Suppressor macrophage (primary cell): ENCODE measurements around the gene CCDC117.
"Not testable (repeated sequence)": the region's sequence is repeated elsewhere in the genome, so short reads cannot be mapped to it uniquely, and the experiment has no call there.

ENCODE experiments used
- DNase-seq, 4 experiments: peaks; one replicate each; pipeline ENCODE4 v3.0.0-alpha.2; 2020 to 2022
- total RNA-seq, 17 experiments: gene quantifications; one replicate each; lab custom pipeline; 2026; ENCODE audit warnings: mixed read lengths in 6 of 17, inconsistent platforms in 3 of 17; lab: John Stamatoyannopoulos, UW

The CCDC117 gene, protein sequence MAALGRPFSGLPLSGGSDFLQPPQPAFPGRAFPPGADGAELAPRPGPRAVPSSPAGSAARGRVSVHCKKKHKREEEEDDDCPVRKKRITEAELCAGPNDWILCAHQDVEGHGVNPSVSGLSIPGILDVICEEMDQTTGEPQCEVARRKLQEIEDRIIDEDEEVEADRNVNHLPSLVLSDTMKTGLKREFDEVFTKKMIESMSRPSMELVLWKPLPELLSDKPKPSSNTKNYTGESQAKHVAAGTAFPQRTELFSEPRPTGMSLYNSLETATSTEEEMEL
- total RNA-seq = 19.1 to 144 (median 31.0) reads per million in 17 experiments

DNA sequence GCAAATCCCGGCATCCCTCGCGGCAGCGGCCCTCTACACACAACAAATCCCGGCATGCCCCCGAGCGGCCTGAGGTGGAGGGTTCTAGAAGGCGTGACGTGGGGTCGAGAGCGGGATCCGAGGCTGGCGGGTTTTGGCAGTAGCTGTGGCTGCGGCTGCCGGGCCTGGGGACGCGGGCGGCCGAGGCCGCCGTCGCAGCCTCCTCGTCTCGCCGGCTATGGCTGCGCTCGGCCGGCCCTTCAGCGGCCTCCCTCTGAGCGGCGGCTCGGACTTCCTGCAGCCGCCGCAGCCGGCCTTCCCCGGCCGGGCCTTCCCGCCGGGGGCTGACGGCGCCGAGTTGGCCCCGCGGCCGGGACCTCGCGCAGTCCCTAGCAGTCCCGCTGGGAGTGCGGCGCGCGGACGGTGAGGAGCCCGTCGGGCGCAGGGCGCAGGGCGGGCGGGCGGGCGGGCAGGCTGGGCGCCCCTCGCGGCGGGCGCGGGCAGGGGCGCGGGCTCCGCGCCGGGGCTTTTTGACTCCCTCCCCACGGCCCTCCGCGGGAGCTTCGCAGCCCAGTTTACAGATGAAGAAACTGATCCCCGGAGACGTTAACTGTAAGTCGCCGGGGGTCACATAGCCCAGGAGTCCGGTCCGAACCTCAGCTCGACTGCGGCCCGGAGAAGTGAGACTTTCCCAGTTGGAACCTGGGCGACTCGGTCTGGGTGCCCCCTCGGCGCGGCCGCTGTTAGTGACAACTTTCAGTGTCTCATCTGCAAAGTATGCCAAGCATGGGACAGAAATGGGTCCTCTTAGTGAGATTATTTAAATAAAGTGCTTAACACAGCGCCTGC lies at the start of gene CCDC117:
TSS of gene CCDC117 (plus strand) at position 63 of the 828 bp plus-strand sequence. CDS start at position 218, 155 bp downstream.
- DNase-seq = peak; percentile 93 to 97 (median 97)

DNA sequence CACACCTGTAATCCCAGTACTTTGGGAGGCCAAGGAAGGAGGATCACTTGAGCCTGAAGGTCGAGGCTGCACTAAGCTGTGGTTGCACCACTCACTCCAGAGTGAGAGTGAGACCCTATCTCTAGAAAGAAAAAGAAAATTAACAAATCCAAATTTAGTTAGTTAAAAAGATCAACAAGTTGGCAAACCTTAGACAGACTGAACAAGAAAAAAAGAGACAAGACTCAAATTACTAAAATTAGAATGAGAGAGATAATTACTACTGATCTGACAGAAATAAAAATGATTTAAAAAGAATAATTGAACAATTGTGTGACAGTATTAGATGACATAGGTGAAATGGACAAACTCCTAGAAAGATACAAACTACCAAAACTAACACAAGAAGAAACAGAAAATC lies 44.5 kb upstream of the CCDC117 start:
- DNase-seq = no peak

DNA sequence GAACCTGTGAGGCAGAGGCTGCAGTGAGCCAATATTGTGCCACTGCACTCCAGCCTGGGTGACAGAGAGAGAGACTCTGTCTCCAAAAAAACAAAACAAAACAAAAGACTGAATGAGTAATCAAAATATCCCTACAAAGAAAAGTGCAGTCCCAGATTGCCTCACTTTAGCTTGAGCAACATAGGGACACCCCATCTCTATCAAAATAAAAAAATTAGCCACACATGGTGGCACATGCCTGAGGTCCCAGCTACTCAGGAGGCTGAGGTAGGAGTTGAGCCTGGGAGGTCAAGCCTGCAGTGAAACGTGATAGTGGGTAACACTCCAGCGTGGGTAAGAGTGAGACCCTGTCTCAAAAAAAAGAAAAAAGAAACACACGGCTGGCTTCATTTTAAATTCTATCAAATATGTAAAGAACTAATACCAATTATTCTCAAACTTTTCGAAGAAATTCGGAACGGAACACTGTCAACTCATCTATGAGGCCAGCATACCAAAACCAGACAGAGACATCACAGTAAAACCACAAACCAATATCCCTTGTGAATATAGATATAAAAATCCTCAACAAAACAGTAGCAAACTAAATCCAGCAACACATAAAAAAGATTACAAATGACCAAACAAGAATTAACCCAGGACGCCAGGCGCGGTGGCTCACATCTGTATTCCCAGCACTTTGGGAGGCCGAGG lies 43.7 kb upstream of the CCDC117 start:
- DNase-seq = no peak

DNA sequence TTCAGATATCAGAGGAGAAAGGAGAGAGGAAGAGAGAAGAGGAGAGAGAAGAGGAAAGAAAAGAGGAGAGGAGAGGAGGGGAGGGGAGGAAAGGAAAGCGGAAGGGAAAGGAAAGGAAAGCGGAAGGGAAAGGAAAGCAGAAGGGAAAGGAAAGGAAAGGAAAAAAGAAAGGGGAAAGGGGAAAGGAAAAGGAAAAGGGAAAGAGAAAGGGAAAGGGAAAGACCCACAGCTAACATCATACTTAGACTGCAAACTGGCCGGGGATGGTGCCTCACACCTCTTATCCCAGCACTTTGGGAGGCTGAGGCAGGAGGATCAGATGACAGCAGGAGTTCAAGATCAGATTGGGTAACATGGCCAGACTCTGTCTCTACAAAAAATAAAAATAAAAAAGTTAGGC lies 42.3 kb upstream of the CCDC117 start:
- DNase-seq = no peak

DNA sequence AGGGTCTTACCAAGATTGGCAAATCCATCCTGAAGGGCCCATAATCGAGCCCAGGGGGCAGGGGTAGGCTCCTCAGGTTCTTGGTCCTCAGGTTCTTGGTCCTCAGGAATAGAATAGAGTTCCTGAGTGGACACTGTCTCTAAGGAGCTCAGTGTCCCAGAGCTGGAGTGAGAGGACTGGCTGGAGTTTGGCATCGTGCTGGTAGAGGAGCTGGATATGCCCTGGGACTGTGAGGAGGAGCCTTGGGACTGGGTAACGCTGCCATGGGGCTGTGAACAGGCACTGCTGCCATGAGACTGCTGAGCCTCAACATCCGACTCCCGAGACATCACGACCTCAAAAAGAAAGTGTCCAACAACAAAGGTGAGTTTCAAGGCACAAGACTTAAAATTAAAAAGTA lies 38.1 kb upstream of the CCDC117 start:
- no peak for DNase-seq

DNA sequence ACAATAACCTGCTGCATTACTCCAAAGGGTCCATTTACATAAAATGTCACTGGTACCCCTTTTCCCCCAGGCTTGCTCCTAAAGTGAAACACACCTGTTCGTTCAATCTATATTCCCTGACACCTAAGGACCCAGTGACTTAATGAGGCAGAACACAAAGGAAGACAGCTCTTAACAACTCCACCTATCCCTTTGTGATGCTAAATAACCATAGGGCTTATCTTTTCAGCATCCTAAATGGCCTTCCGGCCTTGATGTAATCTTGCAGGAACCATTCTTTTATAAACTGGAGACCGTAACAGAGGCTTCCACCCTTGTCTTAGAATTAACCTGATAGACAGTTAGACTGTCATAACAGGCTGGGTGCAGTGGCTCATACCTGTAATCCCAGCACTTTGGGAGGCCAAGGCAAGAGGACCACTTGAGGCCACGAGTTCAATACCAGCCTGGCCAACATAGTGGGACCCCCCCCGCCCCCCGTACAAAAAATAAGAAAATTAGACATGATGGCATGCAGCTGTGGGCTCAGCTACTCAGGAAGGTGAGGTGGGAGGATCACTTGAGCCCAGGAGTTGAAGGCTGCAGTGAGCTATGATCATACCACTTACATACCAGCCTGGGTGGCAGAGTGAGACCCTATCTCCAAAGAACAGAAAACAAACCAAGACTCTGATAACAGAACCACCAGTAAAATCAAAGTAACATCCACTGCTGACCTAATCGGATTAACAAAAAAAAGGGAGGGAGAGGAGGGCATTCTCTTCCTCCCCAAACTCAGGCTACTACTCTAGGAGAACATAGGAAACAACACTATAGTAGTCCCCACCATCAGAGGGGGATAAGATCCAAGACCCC lies 36.0 kb upstream of the CCDC117 start:
- no peak for DNase-seq

DNA sequence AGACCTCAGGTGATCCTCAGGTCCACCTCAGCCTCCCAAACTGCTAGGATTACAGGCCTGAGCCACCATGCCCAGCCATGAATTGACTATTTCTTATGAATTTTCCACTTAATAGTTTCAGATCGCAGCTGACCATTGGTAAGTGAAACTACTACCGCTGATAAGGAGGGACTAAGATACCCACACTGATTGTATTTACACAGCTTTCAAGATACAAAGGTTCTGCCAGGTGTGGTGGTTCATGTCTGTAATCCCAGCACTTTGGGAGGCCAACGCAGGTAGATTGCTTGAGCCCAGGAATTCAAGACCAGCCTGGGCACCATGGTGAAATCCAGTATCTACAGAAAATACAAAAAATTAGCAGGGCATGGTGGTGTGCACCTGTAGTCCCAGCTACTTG lies 34.8 kb upstream of the CCDC117 start:
- DNase-seq = no peak

DNA sequence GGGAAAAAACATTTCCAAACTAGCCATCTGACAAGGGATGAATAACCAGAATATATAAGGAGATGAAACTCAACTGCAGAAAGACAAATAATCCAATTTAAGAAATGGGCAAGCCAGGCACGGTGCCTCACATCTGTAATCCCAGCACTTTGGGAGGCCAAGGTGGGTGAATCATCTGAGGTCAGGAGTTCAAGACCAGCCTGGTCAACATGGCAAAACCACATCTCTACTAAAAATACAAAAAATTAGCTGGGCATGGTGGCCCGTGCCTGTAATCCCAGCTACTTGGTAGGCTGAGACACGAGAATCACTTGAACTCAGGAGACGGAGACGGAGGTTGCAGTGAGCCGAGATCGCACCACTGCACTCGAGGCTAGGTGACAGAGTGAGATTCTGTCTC lies 33.6 kb upstream of the CCDC117 start:
- not testable (repeated sequence) for DNase-seq

DNA sequence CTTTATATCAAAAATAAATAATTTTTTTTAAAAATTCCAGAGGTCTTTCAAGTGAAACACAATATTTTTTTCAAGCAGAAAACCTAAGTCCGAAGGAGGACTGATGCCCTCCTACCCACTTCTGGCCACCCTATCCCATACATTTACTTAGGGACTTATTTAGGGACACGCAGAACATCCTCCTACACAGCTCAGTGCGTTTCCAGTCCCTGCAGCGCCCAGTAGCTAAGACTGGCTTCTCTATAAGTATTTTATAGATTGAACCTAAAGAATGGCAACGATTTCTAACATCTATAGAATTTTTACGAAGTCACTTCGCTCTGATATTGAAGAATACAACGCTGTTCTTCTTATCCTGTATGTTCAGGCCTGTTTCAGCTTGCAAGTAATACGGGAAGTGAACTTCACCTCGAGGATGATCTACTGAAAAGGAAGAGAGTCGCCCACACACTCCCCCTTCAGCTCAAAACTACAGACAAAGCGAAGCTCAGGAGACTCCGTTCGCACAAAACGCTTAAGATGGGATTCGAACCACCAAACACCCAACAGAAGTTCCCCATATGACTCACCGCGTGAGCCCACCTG lies 31.2 kb upstream of the CCDC117 start:
- DNase-seq = no peak

DNA sequence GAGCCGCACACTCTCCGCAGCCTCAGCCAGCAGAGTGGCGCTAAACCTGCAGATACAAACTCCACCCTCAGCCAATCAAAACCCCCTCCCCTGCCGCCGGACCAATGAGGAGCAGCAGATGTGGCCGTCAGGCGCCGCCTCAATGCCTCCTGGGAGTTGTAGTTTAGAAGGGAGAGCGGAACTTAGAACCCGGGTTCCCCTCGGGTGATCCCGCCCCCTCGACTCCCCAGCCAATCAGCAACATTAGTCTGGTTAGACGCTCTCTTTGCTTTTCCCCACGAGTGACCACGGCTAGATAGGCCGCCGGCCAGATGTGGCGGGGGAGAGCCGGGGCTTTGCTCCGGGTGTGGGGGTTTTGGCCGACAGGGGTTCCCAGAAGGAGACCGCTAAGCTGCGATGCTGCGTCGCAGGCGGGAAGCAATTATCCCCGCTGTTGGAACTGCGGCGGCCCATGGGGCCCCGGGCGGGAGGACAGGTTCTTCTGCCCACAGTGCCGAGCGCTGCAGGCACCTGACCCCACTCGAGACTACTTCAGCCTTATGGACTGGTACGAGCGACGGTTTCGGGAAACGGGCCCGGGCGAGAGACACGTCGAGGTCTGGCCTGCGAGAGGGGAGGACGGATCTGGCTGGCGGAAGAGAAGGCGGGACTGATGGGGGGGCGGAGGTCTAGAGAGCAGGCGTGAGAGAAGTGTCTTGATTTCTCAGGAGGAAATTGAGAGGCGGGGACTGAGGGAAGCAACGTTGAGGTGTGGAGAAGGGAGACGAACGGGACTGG lies 30.5 kb upstream of the CCDC117 start, which contains the start of the genes CHEK2 and HSCB:
TSS of gene CHEK2 (minus strand) at position 36 of the 777 bp plus-strand sequence. CDS start 7,099 bp downstream, outside the sequence.
TSS of gene HSCB (plus strand) at position 255 of the 777 bp plus-strand sequence. CDS start at position 312, 57 bp downstream.
- peak; percentile 97 to 99 (median 98) for DNase-seq

DNA sequence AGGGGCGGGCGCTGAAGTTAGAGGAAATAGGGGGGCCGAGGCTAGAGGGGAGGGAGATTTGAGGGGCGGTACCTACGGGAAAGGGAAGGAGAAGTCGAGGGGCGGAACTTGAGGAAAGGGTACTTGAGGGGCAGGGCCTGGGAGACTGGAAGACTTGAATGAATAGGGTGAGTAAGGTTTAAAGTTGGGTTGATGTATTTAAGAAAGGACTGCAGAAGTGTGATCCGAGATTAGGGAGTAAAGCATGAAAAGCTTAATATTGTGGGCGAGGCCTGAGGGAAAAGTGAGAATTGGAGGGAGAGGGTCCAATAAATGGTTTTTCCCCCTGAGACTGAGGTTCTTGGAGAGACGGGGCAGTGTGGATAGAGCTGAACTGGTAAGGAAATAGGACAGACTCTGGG lies 29.9 kb upstream of the CCDC117 start:
- no peak for DNase-seq

DNA sequence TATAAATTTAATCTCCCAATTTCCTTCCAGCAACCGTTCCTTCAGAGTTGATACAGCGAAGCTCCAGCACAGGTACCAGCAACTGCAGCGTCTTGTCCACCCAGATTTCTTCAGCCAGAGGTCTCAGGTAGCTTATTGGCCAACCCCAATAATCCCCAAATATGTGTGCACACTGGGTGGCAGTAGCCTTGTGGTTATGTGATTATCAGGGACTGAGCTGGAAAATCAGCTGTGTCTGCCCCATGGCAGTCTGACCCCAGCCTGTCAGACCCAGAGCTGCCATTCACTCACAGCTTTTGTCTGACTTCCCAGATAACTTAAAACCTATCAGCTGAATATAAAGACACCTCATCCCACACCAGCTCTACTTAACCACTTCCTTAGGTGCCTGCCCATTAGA lies 28.6 kb upstream of the CCDC117 start:
- no peak for DNase-seq

DNA sequence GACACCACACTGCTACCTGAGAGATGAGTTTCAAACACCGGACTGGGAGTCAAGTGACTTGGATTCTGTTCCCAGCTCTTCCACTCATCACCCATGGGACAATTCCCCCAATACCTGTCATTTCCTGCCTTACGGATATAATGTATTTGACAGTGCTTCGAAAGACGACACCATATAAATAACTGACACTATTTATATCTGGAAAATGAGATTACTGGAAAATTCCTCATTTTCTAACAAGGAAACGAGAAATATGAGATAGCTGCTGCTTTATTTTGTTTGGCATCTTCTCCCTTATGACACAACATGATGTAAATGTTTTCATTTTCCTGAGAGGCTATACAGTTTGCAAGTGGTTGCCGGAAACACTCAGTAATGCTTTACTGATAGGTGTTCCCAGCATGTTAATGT lies 22.0 kb upstream of the CCDC117 start:
- no peak for DNase-seq

DNA sequence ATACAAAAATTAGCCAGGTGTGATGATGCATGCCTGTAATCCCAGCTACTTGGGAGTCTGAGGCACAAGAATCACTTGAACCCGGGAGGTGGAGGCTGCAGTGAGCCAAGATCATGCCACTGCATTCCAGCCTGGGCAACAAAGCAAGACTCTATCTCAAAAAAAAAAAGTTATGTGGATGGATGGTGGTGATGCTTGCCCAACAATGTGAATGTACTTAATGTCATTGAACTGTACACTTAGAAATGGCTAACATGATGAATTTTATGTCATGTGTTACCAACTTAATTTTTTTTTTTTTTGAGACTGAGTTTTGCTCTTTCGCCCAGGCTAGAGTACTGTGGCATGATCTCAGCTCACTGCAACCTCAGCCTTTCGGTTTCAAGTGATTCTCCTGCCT lies 18.0 kb upstream of the CCDC117 start:
- not testable (repeated sequence) for DNase-seq

DNA sequence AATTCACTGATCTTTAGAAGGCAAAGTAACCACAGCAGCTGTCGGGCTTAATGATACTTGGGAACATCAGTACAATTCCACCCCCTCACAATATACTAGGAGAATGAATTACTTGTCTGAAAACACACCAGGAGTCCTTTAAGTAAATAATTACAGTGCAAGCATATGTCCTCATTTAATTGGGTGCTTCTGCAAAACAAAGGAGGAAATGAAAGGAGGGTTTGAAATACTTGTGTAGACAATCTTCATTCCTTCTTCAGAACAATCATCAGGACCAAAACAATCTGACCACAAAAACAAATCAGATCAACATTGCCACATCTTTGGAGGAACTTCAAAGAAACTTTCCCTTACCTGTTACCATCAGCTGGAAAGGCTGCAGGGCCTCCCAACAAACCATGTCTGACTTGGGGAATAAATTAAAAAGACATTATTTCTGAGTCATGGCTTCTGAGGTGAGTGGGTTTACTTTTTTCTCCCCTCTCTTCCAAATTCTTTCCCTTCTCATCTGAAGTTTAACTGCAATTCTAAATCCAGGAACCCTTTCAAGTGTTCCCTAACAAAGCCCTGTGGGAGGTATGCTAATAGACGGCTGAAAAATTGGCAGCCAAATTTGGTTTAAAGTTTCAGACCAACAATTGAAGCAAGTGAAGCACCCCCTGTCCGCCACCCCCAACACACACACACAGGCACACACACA lies 12.5 kb upstream of the CCDC117 start:
- DNase-seq = peak in 2 of 4 experiments; percentile 47 to 55

DNA sequence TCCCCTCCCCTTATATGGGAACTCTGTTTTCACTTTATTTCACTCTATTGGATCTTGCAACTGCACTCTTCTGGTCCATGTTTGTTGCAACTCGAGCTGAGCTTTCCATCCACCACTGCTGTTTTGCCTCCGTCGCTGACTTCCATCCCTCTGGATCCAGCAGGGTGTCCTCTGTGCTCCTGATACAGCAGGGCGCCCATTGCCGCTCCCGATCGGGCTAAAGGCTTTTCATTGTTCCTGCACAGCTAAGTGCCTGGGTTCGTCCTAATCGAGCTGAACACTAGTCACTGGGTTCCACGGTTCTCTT lies 11.1 kb upstream of the CCDC117 start:
- no peak for DNase-seq

DNA sequence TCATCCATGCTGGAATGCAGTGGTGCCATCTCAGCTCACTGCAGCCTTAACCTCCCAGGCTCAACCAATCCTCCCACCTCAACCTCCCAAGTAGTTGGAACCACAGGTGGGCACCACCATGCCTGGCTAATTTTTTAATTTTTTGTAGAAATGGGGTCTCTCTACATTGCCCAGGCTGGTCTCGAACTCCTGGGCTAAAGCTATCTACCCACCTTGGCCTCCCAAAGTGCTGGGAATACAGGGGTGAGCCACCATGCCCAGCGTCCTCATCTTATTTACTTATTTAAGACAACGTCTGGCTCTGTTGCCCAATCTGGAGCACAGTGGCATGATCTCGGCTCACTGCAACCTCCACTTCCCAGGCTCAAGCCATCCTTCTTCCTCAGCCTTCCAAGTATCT lies 10.5 kb upstream of the CCDC117 start:
- DNase-seq = not testable (repeated sequence)

DNA sequence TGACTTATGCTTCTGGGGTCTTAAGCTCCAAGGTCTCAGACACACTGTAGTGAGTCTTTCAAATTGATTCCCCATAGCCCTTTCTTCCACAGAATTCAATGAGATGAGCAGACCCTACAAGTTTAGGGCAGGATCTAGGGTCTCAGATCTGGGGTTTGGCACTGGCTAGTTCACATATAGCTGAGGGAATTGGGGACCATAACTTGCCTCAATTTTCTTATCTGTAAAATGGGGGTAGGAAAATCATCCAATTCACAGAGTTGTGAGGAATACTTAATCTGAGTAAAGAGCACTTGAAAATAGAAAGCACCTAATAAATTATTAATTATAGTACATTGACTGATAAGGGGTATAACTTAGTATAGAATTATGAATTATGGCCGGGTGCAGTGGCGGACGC lies 5.9 kb upstream of the CCDC117 start:
- no peak for DNase-seq

DNA sequence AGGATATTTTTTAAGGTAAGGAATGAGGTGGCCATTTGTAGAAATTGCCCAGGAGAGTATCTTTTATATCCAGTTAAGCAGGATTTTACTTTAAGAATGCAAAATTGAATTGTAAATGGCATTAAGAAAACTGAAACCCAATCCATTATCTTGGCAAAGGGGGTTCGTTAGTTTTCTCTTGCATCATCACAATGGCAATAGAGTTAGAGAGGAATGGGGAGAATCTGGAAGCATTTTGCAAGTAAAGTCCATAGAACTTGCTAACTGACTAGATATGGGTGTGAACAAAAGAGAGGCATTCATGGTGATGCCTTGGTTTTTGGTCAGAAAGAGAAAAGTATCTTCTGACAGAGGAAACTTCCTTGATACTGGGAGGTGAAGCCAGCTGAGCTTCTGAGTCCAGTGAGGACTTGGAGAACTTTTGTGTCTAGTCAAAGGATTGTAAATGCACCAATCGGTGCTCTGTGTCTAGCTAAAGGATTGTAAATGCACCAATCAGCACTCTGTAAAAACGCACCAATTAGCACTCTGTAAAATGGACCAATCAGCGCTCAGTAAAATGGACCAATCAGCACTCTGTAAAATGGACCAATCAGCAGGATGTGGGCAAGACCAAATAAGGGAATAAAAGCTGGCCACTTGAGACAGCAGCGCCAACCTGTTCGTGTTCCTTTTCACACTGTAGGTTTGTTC lies 3.6 kb upstream of the CCDC117 start:
- no peak for DNase-seq
